Medulla oblongata (tissue), 1 donor: ENCODE data around the gene ELMO1.

Experiments used
- DNase-seq: peaks from one replicate; pipeline ENCODE4 v3.0.0-alpha.2; 2015; ENCODE audit errors: extremely low spot score

Gene ELMO1, protein sequence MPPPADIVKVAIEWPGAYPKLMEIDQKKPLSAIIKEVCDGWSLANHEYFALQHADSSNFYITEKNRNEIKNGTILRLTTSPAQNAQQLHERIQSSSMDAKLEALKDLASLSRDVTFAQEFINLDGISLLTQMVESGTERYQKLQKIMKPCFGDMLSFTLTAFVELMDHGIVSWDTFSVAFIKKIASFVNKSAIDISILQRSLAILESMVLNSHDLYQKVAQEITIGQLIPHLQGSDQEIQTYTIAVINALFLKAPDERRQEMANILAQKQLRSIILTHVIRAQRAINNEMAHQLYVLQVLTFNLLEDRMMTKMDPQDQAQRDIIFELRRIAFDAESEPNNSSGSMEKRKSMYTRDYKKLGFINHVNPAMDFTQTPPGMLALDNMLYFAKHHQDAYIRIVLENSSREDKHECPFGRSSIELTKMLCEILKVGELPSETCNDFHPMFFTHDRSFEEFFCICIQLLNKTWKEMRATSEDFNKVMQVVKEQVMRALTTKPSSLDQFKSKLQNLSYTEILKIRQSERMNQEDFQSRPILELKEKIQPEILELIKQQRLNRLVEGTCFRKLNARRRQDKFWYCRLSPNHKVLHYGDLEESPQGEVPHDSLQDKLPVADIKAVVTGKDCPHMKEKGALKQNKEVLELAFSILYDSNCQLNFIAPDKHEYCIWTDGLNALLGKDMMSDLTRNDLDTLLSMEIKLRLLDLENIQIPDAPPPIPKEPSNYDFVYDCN

DNA sequence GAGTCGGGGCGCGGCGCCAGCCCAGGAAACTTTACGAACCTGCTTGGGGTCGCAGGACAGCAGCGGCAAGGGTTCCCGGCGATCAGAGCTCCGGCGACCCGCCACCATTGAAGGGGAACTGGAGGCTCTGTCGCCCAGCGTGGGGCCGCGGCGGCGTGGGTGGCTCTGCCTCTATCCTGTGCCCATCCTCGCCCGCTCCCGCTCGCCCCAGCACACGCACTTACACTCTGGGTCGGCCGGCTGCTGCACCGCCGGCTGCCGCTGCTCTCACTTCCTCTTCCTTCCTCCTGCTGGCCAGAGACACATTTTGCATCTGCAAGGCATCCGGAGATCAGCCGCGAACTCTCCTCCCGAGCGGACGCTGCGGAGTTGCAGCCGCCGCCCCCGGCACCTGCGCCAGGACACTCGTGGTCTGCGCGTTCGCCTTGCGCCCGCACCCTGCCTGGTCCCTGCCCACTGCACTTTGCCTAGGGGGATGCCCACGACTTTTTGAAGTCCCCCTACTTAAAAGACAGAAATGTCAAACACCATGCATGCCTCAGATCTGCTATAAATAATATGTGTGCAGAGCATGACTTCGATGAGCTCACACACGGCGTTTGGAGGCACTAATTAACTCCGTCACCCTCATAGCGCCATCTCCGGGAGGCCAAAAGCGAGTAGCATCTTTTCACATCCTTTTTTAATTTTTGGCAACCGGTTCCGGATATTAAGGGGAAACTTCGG is at the start of gene ELMO1:
TSS of gene ELMO1 (minus strand) at position 229 of the 726 bp plus-strand sequence. CDS start 106,174 bp downstream, outside the sequence.
- DNase-seq = peak; percentile 85

DNA sequence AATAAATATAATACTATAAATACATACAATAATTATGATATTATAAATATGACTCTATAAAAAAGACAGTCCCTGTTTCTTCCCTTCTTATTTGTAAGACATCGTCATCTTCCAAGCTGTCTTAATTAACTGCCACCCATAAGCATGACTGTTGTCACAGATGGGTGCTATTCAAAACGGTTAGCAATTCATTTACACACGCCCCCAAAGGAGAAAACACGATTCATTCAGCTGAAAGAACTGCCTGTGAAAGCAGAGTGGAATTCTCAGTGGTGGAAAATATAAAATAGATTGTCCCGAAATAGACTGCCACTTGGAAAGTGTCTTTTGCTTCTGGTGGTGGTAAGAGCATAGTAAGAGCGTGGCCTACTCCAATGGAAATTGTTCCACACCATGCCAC is 48.9 kb upstream of the ELMO1 start:
- DNase-seq = no peak

DNA sequence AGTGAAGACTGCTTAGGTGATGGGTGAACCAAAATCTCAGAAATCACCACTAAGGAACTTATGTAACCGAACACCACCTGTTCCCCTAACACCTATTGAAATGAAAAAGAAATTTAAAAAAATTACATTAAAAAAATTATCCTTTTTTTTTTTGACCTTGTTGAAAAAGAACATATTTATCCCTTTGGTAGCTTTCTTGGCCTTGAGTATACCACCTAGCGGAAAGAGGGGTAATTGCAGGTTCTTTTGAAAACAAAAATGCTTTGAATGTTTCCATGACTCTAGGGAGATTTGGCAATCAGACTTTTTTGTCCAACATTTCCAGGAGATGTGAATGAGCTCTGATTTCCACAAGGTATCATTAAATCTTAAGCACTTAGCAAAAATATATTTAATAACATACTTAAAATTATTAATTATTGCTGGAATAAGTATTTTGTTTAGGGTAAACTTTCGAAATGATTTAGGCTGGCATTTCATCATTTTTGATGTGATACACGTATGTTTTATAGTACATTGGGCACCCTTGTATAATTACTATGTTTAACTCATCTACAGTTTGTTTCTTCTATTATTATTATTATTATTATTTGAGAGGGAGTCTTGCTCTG is 47.0 kb upstream of the ELMO1 start:
- DNase-seq = peak; percentile 78

DNA sequence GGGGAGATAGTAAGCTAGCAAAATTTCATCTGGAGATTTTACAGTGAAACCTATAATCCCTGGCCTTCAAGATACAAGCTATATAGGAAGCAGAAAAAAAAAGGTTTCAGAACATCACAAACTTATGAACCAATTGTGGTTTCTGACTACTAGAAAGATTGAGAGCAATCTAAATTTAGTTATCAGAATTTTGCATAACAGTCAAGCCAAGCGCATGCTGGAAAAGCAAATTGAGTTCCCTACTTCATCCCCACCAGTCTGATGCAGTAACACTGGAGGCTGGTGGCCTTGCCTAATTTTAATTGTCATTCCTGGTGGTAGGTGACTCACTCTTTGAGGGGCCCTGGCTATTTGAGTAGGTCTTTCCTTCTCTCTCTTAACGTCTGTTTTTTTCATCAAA is 46.3 kb upstream of the ELMO1 start:
- no peak for DNase-seq

DNA sequence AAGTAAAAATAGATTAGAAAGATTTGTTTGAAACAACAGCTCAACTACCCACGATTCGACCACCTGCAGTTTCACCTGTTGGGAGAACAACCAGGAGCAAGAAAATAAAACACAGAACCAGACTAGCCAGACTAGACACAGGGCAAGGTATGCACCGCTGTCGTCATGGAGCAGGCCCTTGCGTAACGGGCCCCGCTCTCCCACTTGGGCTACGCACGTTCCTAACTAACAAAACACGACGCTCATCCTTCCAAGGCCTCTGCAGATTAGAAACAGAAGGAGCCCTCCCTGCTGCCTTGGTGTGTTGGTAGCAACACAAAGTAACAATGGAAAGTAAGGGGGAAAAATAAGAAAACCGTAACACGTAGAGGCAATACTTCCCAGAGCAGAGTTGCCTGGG is 45.1 kb upstream of the ELMO1 start:
- no peak for DNase-seq

DNA sequence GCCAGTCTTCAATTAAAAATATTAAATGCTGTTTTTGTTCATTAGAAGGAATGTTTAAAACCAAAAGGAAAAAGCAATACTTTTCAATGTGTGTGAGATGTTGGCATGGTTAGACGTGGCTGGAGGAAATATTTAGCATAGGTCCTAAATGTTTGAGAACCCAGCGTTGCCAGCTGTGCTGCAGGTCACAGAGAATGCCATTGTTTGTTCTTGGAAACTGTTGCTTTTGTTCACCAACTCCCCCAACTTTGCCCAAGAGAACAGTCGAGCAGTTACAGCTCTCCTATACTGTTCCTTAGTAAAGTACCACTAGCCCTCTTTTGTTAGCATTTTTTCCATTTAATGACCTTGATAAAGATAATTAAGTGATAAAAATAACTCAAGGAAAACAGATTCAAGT is 44.5 kb upstream of the ELMO1 start:
- peak; percentile 85 for DNase-seq

DNA sequence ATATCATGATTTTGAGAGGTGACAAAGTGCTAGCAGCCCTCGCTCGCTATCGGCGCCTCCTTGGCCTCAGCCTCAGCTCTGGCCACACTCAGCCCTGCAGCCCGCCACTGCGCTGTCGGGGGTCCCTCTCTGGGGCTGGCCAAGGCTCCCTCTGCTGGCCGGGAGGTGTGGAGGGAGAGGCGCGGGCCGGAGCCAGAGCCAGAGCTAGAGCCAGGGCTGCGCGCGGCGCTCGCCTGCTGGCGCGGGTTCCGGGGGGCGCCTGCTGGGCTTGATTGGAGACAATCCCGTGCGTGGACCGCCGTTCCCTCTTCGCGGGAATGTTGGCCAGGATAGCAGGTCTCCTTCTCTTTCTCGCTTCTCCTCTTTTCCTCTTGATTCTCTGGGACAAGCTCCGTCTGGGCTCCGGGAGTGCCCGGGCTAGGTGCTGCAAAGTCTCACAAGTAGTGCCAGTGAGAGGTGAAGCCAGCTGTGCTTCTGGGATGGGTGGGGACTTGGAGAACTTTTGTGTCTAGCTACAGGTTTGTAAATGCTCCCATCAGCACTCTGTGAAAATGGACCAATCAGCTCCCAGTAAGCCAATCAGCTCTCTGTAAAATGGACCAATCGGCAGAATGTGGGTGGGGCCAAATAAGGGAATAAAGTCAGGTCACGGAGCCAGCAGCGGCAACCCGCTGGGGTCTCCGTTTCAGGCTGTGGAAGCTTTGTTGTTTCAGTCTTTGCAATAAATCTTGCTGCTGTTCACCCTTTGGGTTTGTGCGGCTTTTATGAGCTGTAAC is 43.4 kb upstream of the ELMO1 start:
- DNase-seq = no peak

DNA sequence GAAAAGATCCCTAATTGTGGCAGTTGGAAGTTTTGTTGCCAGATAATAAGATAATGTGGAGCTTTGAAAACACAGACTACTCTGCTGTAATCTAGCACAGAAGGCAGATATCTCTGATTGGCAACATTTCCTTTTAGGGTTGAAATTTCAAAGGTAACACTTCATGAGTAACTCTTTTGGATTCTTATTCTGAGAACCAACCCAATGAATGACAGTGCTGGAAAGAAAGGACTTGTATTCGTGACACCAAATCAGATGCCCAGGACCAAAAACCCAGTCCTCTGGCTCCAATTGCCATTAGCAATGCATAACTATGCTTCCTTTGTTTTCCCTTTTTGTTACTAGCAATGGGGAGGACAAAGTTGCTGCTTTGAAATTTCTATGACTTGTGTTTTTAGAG is 41.0 kb upstream of the ELMO1 start:
- peak; percentile 60 for DNase-seq

DNA sequence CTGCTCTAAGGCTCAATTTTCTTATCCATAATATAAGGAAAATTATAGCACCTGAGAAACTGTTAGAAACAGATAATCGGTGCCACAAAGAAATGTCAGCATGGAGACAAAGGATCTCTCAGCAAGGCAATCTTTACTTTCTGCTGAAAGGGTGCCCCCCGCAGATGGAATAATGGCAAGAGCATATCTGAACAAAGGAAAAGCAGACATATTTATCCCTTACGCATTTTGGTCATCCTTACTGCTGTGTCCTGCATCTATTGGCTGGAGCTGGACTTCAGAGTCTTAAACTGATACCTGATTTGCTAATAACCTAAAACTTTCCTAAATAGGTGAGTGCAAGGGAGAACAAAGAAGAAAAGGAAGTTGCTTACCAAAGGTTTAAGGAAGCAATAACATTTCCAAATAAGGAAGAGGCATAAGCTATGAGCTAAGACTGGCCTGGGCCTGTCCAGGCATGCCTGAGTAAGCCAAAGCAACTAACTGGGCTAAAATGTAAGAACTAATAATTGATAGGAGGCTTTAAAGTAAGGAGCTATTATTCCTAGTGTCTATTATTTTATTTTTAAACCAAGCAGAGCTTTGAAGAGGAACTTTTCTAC is 39.6 kb upstream of the ELMO1 start:
- DNase-seq = no peak

DNA sequence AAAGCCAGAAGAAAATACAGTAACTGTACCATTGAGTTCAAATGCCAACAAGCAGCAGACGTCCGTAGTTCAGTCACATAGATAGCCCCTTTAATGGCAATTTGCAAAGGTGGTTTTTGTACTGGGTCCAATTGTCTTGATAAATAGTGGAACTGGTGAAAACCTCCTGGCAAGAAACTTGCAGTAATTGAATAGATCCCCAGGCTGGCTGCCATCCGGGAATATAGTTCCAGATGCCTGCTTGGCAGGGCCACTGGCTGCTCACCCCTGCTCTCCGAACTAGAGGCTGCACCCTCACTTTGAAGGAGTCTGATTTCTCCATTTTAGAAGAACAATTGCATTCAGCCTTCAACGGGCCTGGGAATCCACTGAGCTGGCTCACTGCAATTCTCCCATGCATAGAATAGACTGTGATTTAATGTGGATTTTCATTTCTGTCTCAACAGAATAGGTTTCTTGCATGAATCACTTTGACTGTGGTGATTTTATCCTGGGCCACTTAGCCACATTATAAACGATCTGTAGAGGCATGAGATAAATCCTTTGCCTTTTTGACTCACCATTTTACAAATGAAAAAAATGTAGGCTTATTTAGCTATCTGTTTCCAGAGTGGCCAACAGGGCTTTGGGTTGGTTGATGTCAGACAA is 35.9 kb upstream of the ELMO1 start:
- no peak for DNase-seq

DNA sequence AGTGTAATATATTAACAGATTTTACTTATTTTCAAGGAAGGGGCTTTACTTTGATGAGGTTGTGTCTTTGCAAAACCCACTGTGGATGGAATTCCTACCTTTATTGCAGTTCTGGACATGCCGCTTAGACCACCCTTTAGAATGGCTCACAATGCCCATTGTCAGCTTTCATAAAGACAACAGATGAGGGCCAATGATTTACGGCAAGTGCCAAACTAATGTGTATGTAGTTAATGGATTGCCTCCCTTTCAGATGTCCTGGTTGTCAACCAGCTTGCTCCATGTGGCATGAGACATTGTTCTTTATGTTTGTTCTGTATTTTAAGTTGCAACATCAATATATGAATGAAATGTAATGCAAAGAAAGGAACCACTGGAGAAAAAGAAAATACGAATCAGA is 35.0 kb upstream of the ELMO1 start:
- DNase-seq = no peak

DNA sequence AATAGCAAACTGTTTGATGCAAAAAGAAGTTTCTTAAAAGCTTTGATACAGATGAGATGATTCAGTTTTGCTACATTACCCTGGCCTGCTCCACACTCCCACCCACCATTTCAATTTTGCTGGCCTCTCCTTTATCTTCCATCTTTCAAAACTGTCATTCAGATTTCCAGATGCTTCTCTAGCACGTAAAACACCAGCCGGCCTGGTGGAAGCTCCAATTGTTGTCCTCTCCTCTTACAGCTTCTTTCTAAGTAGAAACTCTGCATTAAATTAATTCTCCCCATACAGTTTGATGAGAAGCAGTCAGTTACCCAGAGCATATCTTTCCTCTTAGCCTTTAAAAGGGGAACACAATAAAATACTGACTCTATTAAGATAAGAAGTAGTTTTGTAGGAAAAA is 34.3 kb upstream of the ELMO1 start:
- DNase-seq = no peak

DNA sequence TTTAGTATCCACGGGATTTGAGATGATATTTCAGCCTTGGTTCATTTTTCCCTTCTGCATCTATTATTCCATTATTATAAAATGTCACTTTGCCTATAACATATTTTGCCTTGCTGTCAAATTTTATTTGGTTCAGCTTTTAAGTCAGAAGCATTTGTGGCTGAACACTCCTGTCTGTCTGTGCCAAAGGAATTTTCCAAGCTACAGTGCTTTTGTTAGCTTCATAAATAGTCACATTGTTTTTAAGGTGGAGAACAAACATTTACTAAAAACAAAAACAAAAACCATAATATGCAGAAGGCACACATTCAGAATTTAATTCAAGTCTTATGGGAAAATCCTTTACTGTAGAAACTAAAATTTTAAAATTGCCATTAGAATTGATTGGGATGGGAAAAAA is 33.8 kb upstream of the ELMO1 start:
- DNase-seq = peak; percentile 76

DNA sequence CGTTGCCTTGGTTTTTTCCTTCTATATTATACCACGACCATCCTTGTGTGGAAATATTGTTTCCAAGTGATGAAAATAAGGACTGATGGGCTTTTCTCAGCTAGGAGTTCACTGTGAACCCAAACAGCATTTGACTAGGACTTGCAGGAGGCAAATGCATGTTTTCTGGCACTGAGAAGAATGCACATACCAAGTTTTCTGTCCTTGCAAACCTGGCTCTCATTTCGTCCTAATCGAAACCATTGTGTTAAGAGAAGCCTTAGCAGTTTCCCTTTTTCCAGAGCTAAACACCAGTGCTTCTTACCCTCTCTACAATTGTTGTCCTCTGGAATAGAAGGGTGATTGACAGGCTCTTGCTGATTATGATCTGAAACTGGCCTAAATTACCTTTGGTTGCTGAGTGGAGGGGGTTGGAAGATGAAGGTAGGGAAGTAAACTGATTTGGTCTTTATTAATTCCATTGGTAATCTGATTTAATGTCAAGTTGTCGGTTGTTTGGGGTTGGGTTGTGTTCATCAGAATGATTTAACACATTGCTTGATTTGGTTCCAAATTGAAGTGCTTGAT is 33.1 kb upstream of the ELMO1 start:
- peak; percentile 39 for DNase-seq

DNA sequence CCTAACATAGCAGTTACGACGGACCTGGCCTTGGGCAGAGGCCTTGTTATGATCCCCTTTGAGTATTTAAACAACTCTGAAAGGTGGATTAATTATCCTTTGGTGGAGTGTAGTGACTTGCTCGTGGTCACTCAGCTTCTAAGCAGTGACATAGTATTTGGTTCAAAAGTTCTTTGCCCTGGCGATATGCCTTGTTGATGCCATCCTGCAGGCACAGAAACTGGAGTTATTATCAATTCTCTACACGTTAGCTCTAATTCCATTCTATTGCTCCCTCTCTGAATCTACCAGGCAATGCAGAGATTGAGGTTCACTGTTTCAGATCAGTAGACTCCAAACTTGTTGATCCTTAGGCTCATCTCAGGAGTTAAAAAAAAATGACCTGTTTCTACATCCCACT is 32.5 kb upstream of the ELMO1 start:
- DNase-seq = no peak

DNA sequence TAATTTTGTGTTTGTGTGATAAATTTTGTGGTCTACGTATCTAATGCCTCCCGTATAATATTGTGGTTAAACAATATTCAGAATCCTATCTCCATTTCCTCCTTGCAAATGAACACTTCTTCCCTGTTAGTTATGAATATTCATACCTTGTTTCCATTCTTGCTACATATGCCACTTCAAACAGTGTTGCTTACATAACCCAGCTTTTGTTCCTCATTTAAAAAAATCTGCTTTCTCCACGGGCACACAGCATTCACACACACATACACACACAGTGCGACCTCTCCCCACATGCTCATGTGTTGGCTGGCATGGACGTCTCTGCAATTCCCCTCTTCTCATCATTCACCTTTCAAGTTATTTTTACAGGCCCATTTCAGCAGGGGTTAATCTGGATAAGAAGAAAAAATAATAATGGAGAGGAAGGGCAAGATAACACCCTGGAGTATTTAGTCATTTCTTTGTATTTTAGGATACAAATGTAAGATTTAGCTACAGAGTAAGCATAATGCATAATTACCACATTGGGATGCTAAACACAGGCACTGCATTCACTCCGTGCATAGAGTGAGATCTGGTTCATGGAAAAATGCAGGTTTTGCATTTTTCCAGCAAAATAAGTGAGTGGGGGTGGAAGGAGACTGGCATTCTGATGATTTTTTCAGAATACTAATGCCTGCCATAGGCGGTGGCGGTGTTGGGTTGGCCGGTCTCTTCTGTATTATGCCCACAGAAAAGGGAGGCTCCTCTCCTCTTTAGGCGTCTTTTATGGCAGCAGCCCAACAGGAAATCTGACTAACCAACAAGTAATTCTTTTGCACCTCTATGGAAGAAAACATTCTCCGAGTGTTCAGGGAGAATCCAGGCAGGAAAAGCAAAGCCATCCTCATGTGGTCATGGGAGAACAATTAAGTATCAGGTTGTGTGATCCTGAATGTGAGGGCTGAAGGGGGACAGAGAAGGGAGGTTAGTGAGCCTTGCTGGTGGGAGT is 31.7 kb upstream of the ELMO1 start:
- no peak for DNase-seq

DNA sequence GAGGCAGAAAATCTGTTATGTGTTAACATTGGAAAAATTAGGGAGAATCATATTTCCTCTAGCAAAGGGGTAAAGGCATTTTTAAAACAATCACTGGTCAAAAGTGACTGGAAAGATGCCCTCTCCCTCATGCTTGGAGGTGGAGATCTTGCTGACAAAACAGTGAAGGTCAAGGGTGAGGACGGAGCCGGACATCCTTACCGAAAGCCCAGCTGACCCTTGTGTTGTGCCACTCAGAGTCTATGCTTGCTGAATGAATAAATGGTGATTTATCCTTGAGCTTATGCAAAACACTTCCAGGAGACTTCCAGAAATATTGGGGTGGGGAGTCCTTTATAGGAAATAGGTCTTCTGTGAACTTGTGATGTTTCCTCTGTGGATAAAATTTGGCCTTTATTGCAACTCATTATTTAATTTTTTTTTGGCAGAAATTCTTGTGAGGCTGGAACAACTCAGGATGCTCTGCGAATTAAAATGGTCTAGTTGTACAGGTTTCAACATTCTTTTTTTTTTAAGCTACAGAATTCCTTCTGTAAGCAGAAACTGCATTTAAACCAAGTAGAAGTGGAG is 28.3 kb upstream of the ELMO1 start:
- no peak for DNase-seq

DNA sequence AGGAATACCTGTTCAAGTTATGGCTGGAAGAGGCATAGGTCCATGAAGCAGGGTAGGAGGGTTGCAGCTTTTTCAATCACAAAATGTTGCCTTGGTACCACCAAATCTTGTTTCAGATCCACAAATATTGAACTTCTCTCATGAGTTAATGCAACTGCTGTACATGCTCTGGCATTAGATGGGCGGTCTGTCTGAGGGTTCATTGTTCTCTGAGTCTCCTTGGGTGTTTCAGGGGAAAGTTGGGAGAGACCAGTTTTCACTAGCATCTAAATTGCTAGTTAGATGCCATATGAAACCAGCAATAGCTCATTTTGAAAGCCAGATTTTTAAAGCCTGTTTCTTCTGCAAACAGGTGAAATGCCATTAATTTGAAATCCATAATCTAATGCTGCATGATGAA is 27.8 kb upstream of the ELMO1 start:
- peak; percentile 88 for DNase-seq

DNA sequence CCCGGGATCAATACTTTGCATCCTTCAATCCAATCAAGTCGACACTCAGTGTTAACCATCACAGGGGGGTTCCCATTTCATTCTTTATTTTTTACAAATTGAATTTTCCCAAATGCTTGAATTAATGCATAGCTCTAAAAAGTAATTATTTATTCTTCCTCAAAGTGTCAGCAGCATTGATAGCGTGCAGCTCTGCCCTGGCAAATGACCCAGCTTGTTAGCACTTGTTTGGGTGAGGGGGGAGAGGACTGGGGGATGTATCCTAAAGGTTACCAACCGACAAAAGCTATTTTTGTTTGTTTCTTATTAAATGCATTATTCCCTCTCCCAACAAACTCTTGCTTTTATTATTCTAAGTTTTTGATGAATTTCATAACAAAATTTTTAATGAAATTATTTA is 27.0 kb upstream of the ELMO1 start:
- no peak for DNase-seq
